Dermis blood vessel endothelial cell (primary cell): ENCODE measurements around the gene OLFML2A. TPM values are rescaled to one million over a fixed set of nuclear protein-coding genes. Genes with fewer than 3 reads are reported as not detected.
A peak's percentile ranks its signal among the peaks of the same experiment; 100 is the strongest.
"Not testable (repeated sequence)": the region's sequence is repeated elsewhere in the genome, so short reads cannot be mapped to it uniquely, and the experiment has no call there.

Experiments used
- DNase-seq: peaks from one replicate; pipeline ENCODE4 v3.0.0; 2010
- total RNA-seq: library from RNA; depleted of rRNA; stranded (reverse); fragments of >200 nt; gene quantifications from 2 replicates; pipeline ENCODE4 v1.2.3, GENCODE V29; 2014

OLFML2A gene
- total RNA-seq, 1 donor from 2014 or later, result 2.2 TPM

DNA sequence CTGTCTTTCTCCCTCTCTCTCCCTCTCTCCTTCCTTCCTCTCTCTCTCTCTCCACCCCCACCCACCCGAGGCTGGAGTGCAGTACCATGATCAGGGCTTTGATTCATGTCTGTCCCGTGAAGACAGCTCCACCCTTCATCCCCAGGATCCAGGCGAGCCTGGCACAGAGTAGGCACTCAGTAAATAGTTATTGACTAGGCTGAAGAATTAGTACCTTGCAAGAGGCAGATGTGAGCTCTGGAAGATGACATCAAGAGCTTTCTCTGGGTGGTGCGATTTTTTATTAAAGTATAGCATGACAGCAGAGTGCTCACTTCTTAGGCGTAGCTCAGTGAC is 52.4 kb downstream of the OLFML2A start:
- no peak for DNase-seq

DNA sequence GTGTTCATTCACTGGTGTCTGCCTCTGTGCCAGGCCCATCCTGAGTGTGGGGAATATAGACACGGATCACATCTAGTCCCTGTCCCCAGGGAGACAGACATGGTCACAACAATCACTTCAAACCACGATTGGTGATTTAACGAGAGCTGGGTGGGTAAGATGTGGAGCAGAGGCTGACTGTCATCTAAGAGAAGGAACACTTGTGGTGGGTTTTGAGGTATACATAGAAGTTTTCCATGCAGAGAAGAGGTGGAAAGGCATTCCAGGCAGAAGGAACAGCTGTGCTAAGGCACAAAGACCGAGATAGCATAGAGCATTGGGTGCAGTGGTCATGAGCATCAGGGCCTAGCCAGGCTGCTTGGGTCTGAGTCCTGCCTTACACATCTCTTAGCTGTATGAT is 53.7 kb downstream of the OLFML2A start:
- no peak for DNase-seq

DNA sequence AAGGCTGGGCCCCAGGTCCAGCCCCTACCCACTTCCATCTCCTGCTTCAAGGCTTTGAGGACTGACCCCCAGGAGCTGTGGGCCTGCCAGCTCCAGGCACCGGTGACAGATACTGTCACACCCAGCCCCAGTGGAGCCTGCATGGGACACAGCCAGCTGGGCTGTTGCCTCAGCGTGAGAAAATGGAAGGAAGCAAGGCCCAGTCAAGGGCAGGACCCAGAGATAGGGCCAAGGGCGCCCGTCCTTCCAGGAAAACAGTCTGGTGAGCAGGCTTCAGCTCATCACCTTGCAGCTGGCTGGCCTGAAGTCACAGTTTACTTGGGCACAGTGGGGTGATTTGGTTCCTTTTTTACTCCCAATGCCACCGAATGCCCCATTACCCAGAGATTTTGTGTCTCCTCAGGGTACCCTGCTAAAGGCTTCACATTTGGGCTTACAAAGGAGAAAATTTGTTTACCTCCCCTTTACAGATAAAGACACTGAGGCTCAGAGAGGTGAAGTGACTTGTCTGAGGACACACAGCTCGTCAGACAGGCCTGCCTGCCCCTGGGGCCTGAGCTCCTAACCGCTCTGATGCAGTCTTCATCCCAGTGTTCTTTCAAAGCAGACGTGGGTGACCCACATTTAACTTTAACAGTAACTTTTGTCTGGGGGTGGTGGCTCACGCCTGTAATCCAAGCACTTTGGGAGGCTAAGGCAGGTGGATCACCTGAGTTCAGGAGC is 54.9 kb downstream of the OLFML2A start:
- no peak for DNase-seq

DNA sequence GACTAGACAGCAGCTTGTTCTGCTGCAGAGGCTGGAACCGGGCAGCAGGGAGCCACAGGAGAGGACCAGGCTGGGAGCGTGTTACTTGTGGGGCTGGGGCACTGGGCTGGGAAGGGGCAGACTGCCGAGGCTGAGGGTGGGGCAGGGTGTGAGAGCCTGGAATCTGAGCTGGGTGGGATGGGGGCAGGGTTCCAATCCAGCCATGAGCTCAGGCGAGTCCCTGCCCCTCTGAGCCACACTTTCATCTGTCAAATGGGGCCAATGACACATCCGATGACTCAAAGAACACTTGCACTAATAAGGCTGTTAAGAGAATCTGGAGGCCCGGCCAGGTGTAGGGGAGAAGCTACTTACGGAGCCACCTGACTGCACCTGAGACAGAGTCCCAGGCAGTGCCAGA is 57.7 kb downstream of the OLFML2A start:
- DNase-seq, result no peak

DNA sequence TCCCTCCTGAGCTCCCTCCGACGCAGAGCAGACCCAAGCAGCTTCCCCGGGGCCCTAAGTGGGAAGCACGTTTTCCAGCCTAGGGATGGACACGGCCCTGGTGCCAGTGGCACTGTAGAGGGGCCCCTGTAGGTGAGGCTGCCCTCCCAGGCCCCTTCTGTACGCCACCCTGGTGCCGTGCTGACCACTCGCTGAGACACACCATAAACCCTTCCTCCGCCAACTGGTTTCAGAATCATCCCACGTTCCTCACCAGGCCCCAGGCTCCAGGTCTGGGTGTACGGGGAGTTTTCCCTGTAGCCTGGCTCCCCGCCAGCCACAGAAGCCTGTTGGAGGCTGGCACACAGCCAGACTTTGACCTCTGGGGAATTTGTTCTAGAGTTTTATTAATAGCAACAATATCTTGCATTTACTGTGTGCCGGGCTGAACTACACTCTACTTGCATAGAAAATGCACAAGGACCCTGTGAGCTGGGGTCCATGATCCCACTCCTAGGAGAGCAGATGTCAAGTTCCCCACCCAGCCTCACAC is 58.2 kb downstream of the OLFML2A start:
- peak; percentile 66 for DNase-seq

DNA sequence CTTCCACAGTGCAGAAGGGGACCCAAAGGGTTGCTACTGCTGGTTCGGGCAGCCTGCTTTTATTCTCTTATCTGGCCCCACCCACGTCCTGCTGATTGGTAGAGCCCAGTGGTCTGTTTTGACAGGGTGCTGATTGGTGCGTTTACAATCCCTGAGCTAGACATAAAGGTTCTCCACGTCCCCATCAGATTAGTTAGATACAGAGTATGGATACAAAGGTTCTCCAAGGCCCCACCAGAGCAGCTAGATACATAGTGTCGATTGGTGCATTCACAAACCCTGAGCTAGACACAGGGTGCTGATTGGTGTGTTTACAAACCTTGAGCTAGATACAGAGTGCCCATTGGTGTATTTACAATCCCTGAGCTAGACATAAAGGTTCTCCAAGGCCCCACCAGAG is 61.2 kb downstream of the OLFML2A start:
- DNase-seq, result not testable (repeated sequence)

DNA sequence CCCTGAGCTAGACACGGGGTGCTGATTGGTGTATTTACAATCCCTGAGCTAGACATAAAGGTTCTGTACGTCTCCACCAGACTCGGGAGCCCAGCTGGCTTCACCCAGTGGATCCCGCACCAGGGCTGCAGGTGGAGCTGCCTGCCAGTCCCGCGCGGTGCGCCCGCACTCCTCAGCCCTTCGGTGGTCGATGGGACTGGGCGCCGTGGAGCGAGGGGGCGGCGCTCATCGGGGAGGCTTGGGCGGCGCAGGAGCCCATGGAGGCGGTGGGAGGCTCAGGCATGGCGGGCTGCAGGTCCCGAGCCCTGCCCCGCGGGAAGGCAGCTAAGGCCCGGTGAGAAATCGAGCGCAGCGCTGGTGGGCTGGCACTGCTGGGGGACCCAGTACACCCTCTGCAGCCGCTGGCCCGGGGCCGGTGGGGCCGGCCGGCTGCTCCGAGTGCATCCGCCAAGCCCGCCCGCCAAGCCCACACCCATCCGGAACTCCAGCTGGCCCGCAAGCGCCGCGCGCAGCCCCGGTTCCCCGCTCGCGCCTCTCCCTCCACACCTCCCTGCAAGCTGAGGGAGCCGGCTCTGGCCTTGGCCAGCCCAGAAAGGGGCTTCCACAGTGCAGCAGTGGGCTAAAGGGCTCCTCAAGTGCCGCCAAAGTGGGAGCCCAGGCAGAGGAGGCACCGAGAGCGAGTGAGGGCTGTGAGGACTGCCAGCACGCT is 61.8 kb downstream of the OLFML2A start:
- not testable (repeated sequence) for DNase-seq

DNA sequence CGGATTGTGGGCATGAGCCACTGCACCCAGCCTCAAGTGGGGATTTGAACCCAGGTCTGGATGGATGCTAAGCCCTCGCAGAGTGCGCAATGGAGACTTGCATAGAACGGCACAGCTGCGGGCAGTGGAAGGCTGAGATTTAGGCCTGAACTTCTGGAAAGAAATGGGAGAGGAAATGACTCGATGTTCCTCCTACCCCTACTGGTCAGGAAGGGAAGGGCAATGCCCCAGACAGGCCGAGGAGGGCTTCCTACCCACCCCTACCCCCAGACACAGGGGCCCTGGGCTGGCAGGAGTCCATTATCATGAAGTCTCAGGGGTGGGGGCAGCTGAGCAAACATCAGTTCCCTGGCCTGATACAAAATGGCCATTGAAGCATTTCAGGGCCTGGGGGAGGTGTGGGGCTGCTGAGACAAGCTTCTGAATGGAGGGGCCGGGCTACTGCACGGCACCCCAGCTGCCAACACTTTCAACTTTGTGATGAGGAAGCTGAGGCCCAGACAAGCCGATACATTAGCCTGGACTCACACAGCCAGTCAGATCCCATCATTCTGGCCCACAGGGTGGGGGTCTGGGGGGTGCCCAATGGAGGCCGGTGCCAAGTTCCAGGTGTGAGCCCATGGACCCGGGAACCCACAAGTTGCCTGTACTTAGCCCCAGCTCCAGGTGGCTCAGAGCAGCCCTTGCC is 62.8 kb downstream of the OLFML2A start:
- DNase-seq, result peak; percentile 51

DNA sequence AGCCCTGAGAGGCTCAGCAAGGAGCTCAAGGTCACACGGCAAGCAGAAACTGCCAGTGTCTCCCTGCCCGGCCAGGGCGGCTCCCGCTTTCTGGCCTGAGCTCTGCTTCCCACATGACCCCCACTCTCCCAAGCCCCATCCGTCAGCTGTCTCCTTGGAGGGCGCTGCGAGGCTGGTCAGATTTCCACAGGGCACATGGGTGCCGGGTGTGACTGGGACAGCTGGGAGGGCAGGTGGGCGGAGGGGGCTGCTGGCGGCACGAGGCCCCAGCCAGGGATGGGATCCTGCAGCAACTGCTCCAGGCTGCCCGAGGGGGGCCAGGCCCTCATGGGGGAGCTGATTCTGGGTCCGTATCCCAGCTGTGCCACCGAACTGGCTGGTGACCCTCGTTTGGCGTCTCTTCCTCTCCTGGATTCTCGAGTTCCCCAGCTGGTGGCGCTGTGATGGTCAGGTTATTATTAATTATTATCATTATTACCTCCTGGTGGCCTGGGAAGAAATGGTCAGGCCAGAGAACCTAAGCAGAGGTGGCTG is 63.4 kb downstream of the OLFML2A start:
- DNase-seq, result peak; percentile 47

DNA sequence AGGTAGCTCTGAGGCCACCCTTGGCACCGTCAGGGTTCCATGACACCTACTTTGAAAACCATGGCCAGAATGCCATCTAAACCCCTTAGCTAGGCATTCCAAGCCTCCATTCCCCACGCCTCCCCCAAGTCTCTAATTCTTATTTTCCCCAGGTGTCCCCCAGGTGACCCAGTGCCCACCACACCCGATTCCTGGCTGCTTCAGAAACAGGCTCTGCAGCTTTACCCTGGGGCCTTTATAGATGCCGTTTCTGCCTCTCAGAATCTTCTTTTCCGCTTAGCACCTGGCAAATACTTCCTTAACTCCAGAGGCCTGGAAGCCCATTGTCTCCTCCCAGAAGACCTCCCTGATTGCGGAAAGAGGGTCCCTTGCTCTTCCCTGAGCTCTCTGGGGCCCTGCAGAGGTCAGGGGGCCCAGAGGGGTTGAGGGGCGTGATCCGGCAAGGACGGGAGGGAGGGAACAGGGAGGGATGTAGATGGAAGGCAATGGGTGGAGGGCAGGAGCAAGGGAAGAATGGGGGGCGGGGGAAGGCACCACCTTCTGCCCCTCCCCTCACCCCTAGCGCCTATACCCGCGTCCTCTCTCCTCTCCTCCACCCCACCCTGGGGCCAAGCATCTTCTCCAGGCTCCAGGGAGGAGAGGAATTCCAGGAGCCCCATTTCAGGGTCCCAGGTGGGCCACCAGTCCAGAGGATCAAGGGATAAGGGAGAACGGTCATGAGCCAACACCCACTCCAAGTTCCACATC is 64.3 kb downstream of the OLFML2A start:
- DNase-seq, result no peak

DNA sequence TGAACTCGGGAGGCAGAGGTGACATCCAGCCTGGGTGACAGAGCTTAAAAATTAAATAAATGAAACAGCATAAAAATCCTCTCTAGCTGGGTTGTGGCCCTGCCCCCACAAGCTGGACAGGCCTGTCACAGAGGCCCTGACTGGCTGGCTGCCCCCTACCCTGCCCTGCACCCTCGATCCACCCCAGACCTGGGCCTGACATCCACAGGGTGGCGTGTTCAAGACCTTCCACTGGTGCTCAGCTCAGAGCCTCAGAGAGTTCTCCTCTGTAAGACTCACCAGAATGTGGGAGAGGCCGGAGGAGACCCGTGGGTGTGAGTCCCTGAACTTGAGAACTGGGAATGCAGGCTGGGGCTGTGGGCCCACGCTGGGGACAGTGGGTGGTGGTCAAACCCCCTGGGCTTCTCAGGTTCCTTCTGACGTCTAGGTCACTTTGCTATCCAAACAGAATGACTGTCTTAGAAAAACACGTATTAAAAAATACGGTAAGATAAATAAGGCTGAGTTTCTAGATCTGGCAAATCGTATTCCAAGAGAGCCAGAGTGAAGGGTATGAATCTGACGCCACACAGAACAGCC is 66.6 kb downstream of the OLFML2A start:
- DNase-seq, result no peak

DNA sequence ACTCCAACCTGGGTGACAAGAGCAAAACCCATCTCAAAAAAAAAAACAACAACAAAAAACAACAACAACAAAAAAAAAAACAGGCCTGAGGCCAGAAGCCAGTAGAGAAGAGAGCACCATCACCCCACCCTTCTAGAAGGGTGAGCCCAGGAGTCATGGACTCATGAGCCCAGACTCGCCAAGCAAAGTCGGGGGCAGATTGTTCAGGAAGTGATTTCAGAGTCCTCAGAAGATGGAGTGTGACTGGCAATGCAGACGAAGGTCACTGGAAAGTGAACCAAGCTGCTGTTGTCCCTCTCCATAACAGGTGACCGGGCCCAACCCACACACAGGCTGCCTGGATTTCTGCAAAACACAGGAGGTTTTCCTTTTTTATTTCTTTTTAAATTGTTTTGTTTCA is 67.4 kb downstream of the OLFML2A start:
- no peak for DNase-seq

DNA sequence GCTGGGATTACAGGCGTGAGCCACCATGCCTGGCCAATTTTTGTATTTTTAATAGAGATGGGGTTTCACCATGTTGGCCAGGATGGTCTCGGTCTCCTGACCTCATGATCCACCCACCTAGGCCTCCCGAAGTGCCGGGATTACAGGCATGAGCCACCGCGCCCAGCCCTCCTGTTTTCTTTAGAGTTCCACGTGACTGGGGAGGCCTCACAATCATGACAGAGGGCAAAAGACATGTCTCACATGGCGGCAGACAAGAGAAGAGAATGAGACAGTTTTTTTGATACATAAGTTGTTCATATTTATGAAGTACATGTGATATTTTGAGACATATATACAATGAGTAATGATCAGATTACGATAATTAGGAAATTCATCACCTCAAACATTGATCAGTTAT is 69.5 kb downstream of the OLFML2A start:
- DNase-seq, result not testable (repeated sequence)

DNA sequence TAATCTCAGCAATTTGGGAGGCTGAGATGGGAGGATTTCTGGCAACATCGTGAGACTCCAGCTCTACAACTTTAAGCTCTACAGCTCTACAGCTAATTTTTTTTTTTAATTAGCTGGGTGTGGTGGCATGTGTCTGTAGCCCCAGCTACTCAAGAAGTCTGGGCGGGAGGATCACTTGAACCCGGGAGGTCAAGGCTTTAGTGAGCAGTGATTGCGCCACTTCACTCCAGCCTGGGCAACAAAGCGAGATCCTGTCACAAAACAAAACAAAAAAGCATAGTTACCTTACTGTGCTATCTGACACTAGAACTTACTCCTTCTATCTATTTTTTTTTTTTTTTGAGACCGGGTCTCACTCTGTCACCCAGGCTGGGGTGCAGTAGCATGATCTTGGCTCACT is 70.0 kb downstream of the OLFML2A start:
- DNase-seq, result no peak

DNA sequence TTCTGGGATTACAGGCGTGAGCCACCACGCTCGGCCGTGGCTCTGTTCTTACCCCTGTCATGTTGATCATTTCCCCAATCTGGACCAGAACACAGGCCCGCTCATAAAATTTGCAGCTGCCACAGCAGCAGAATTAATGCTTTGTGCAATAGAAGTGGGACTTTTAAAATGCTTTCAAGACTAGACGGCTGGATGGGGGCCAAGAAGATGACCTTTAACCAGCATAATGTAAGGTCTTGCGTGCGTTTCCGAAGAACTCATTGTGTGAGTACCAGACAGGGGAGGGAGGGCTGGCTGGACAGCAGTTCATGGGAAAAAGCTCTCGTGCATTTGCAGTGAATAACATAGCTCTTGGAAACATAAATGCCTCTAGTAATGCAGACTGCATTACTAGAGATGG is 72.9 kb downstream of the OLFML2A start:
- DNase-seq, result peak; percentile 95

DNA sequence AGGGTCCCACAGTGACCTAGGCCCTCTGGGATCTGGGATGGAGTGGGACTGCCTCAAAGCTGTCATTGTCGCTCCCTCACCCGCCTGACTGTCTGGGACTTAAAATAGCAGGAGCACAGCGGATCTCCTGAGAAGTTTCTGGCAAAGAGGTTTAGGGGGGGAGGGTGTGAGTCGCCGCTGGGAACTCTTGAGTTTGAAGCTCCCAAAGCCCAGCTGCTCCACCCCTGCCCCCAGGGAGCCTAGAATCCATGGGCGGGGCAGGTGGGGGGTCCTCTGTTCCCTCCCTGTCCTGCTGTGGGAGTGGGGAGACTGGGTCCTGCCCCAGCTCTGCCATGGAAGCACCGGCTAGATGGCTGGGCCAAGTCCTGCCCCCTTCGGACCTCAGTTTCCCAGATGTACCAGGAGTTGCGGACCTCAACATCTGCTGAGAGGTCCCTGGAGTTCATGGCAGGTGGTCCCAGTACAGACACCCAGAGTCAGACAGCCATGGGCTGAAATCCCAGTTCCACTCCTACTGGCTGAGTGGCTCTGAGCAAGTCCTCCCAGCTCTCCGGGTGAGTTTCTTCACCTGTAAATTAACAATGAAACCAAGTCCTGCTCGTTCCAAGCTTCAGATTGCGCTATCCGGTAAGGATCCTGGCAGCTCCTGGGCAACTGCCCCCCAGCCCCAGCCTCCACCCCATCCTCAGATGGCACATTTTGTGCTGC is 75.3 kb downstream of the OLFML2A start:
- no peak for DNase-seq

DNA sequence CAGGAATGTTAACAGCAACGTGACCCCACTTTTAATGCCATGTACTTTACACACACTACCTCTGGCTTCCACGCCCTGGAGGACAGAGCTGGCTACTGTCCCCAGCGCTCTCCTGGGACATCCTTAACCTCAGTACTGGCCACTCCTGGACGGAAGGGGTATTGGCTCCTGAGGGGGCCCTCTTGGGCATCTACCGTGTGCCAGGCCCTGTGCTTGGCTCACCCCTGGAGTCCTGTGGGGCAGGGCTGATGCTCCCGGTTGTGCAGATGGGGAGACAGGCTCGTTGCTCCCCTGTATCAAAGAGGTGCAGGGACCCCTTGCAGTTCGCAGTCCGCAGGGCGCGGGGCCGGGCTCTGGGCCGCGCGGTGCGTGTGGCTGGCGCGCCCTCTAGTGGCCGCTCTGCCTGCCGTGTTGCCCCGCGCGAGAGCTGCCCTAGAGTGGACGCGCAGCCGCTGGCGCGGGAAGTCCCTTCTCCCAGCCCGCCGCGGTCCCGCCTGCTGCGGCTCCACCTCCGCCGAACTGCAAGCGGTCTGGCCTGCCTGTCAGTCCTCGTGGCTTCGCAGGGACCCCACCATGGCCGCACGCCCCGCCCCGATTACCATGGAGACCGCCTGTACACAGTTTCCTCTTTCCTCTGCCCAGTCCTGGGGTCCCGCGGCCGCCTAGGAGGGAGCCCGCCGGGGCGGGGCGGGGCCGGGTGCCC is 76.0 kb downstream of the OLFML2A start, which contains the start of gene WDR38:
WDR38 (plus strand) TSS at position 632 of the 703 bp plus-strand sequence. CDS start 72 bp downstream, outside the sequence.
- peak; percentile 75 for DNase-seq

DNA sequence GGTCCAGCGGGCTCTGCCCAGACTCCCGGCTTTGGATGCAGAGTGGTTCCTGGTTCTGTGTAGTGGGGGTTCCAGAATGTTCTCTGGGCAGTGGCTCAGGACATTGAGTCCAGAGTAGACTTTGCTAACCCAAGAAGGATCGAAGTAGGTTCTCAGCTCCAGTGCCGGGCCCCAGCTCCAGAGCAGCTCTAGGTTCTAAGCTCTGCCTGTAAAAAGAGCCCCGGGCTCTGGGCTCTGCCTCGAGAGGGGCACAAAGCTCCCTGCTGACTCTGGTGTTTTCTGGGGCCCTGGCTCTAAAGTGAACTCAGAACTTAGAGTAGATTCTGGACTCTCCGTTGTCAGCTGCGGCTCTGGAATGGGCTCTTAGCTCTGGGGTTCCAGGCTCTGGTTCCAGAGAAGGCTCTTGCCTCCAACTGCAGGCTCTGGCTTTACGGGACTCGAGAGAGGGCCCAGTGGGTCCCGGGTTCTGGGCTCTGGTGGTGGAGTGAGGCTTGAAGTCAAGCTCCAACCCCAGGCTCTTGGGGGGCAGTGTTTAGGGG is 76.7 kb downstream of the OLFML2A start:
- DNase-seq, result no peak

DNA sequence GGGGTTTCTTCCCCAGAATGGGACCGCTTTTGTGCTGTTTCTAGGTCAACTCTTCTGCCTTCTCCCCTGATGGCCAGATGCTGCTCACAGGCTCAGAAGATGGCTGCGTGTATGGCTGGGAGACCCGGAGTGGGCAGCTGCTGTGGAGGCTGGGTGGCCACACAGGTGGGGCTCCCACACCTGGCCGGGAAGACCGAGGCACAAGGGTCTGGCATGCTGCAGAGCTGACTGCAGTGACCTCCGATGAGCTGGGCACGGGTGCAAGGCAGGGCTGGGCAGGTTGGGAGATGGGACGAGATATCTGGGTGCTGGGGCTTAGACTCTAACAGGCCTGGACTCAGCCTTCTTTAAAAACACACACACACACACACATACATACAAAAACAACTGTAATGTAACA is 77.2 kb downstream of the OLFML2A start:
- no peak for DNase-seq

DNA sequence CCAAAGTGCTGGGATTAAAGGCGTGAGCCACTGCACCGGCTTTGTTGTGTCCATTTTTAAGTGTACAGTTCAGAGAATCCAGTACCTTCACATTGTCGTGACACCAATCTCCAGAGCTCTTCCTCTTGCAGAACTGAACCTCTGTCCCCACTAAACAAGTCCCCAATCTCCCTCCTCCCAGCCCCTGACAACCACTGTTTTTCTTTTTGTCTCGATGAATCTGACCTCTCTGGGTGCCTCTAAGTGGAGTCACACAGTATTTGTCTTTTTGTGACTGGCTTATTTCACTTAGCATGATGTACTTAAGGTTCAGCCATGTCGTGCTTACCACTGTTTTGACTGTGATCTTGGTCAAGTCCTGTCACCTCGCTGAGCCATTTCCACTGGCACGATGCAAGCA is 77.9 kb downstream of the OLFML2A start:
- no peak for DNase-seq

DNA sequence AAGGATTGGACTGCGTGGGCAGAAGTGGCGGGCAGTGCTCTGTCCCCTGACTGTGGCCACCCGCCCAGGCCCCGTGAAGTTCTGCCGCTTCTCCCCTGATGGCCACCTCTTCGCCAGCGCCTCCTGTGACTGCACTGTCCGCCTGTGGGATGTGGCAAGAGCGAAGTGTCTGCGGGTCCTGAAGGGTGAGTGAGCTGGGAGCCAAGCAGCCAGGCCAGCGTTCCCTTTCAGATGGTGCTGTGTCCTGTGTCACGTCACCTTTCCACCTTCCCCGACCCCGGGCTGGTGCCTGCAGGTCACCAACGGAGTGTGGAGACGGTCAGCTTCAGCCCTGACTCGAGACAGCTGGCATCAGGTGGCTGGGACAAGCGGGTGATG is 78.6 kb downstream of the OLFML2A start:
- DNase-seq, result no peak
